Endothelial cell of umbilical vein (primary cell): ENCODE data around the gene DTX2.
A peak's percentile ranks its signal among the peaks of the same experiment; 100 is the strongest.
"Not testable (repeated sequence)": the region's sequence is repeated elsewhere in the genome, so short reads cannot be mapped to it uniquely, and the experiment has no call there.

Source experiments
- CTCF ChIP-seq, 2 donors: IDR thresholded peaks; 1 replicate in 1 of 2; 2 replicates in 1 of 2; pipeline ENCODE4 v1.5.1; 2011; ENCODE audit warnings: low read length in 2 of 2, mild to moderate bottlenecking in 2 of 2, moderate library complexity in 2 of 2, control low read depth in 1 of 2, inconsistent platforms in 1 of 2, low read depth in 1 of 2; ENCODE audit not compliant: insufficient read depth in 1 of 2; ENCODE audit errors: extremely low read depth in 1 of 2
- JUN ChIP-seq: IDR thresholded peaks from 2 replicates; pipeline ENCODE4 v1.6.1; 2011; ENCODE audit warnings: borderline replicate concordance, low read depth; ENCODE audit not compliant: insufficient read length, insufficient read depth

GRCh38 chr7:76437873-76438272, 23.6 kb upstream of the DTX2 start:
- not testable (repeated sequence) for TF ChIP-seq JUN
- peak; percentile 41 to 55 for TF ChIP-seq CTCF (IDR thresholded peaks at IDR 0.05; ENCODE audit: extremely low read depth in 1 of 2, insufficient read depth in 1 of 2, low read depth in 1 of 2, low read length in 2 of 2)
